T-helper 2 cell treated with Interferon-gamma antibody and Interleukin-4, amounts not matched to agents 5 μg/mL and 100 μg/mL, for 36 hours (primary cell): Measurements from ENCODE around the gene CIPC.

Experiments
- DNase-seq: peaks from one replicate; pipeline ENCODE4 v3.0.0; 2021; ENCODE audit warnings: low spot score
- H3K27ac Mint-ChIP-seq: one replicate; pipeline ENCODE4 v1.8.0; 2021; ENCODE audit warnings: mild to moderate bottlenecking, mixed read lengths
- H3K27me3 Mint-ChIP-seq: one replicate; pipeline ENCODE4 v1.8.0; 2021; ENCODE audit warnings: low read depth, mixed read lengths
- H3K36me3 Mint-ChIP-seq: one replicate; pipeline ENCODE4 v1.8.0; 2021; ENCODE audit warnings: low read depth, mixed read lengths
- H3K4me1 Mint-ChIP-seq: one replicate; pipeline ENCODE4 v1.8.0; 2021; ENCODE audit warnings: low read depth, mixed read lengths
- H3K4me3 Mint-ChIP-seq: one replicate; pipeline ENCODE4 v1.8.0; 2022; ENCODE audit warnings: mild to moderate bottlenecking, moderate library complexity, mixed read lengths
- H3K9me3 Mint-ChIP-seq: one replicate; pipeline ENCODE4 v1.8.0; 2021; ENCODE audit warnings: mixed read lengths

The CIPC gene

DNA sequence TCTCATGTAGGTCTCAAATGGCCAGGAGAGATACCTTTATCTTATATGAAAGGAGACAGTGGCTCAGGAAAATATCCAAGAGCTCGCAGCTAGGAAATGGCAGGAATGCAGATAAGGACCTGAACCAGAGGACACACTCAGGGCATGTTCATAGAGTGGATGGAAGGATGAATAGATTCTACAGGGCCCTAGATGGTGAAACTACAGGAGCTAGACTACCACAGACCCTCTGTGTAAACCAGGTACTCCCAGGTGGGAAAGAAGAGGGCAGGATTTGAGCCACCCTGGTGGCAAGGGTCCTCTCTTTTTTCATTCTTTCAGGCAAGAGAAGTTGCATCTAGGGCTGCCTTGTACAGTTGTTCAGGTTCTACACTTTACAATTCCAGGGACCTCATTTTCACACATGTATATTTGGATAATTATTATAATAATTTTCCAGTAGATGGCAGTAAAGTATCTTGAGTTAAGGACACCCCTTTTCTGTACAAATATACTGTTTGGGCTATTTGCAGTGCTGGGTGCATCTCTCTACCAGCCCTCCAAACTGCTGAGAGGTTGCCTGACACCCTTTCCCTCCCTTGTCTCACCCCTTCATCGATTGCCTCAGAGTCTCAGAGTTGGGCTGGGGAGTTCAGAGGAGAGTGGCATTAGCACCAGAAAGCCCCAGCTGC lies 54.0 kb downstream of the CIPC start:
- no peak overlapping the region for H3K4me3 Mint-ChIP-seq
- DNase-seq: no peak
- no peak overlapping the region for H3K27ac Mint-ChIP-seq
- peaks cover 6% of the 10 kb centered on the region for H3K27me3 Mint-ChIP-seq
- no peaks in the 10 kb centered on the region for H3K9me3 Mint-ChIP-seq
- H3K4me1 Mint-ChIP-seq: no peaks in the 10 kb centered on the region
- no peaks in the 10 kb centered on the region for H3K36me3 Mint-ChIP-seq

DNA sequence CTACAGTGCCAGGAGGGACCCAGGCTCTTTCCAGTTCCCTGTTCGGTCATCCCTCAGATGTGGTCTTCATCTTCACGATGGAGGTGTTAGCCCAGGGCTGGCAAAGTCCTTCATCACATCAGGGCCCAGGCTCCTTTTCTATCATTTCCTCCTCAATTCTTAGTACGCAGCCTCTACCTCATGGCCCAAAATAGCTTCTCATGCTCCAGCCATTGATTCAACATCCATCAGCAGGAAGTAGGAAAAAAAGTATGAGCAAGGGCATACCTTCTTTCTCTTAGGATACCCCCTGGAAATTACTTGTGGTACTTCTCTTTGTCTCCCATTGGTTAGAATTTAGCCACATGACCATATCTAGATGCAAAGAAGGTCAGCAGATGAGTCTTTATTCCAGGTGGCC lies 55.7 kb downstream of the CIPC start:
- Mint-ChIP-seq H3K9me3 (no peaks in the 10 kb centered on the region), H3K4me3 (no peak overlapping the region), H3K36me3 (no peaks in the 10 kb centered on the region), H3K27me3 (peaks cover 12% of the 10 kb centered on the region), H3K4me1 (no peaks in the 10 kb centered on the region), H3K27ac (no peak overlapping the region)
- no peak for DNase-seq

DNA sequence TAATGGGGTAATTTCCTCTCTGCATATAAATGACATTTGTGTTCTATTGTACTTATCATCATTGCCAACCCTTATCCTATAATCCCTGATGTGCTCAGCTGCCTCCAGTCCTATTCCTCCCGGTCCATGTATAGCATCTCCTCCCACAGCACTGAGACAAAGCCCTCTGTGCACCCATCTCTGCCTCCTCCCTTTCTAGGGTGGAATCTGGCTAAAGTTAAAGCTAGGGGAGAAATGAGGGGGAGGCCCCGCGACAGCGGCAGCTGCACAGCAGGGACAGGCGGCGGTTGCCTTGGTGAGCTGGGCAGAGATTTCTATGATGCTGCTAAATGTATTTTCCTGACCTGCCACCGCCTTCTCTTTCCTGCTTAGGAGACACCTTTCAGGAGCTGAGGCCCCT lies 56.4 kb downstream of the CIPC start:
- no peaks in the 10 kb centered on the region for H3K9me3 Mint-ChIP-seq
- H3K4me1 Mint-ChIP-seq: no peaks in the 10 kb centered on the region
- no peak overlapping the region for H3K4me3 Mint-ChIP-seq
- no peaks in the 10 kb centered on the region for H3K36me3 Mint-ChIP-seq
- no peak for DNase-seq
- H3K27me3 Mint-ChIP-seq: peaks cover 16% of the 10 kb centered on the region
- H3K27ac Mint-ChIP-seq: no peak overlapping the region

DNA sequence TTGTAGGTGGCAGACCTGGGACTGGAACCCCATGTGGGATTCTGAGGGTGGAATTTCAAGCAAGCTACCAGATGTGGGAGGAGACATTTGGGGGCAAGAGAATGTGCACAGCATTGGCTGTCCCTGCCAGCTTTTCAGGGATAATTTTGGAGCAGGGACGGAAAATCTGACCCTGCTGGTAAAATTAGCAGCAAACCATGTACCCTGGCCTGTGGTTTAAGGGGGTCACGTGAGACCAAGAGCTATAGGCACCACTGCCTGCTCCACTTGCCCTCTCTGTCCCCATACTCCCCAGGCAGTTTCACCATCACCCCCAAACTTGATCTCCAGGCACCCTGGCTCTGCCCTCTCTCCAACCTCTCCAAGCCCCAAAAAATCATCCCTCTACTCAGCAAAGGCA lies 57.0 kb downstream of the CIPC start:
- DNase-seq: no peak
- Mint-ChIP-seq H3K4me3 (no peak overlapping the region), H3K36me3 (no peaks in the 10 kb centered on the region), H3K4me1 (no peaks in the 10 kb centered on the region), H3K9me3 (no peaks in the 10 kb centered on the region), H3K27ac (no peak overlapping the region), H3K27me3 (peaks cover 16% of the 10 kb centered on the region)

DNA sequence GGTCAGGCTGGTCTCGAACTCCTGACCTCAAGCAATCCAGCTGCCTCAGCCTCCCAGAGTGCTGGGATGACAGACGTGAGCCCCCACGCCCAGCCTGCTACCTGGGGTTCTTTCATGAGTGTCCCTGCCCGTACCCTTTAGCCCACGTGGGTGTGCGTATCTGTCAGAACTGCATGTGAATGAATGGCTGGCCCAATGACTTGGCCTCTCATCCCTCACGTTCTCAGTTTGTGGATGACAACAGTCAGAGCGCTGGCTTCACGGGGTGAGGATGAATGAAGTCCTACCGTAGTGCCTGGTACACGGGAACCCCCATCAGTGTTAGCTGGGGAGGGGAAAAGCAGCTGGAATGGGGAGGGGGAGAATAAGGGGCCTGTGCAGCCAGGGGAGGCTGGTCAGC lies 59.7 kb downstream of the CIPC start:
- H3K36me3 Mint-ChIP-seq: no peaks in the 10 kb centered on the region
- H3K27ac Mint-ChIP-seq: no peak overlapping the region
- no peak for DNase-seq
- H3K4me1 Mint-ChIP-seq: no peaks in the 10 kb centered on the region
- no peak overlapping the region for H3K4me3 Mint-ChIP-seq
- no peaks in the 10 kb centered on the region for H3K9me3 Mint-ChIP-seq
- peaks cover 18% of the 10 kb centered on the region for H3K27me3 Mint-ChIP-seq

DNA sequence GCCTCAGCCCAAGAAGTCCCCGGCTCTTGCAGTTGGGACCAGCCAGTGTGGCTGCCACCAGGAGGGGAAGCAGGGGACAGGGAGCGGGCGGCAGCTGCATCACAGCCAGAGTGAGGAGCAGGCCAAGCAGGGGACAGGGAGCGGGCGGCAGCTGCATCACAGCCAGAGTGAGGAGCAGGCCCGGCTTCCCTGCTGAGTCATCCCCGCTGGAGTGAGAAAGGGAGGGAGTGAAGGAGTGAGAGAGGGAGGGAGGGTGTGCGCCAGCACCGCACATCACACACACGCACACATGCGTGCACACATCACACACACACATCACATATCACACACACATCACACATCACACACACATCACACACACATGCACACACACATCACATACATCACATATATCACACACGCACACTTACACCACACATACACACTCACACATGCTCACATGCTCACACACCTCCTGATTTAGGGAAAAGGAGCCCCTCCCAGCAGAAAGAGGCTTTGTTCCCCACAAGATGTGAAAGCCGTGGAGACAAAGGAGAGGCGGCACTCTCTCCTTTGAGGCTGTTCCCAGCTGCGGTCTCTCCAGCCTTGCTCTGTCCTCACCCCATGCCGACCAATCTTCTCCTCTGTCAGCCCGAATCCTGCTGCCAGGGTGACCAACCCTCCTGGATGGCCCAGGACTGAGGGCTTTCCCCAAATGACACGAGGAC lies 60.3 kb downstream of the CIPC start:
- Mint-ChIP-seq H3K9me3 (no peaks in the 10 kb centered on the region), H3K4me1 (no peaks in the 10 kb centered on the region), H3K4me3 (no peak overlapping the region), H3K36me3 (no peaks in the 10 kb centered on the region), H3K27ac (no peak overlapping the region), H3K27me3 (peaks cover 18% of the 10 kb centered on the region)
- no peak for DNase-seq

- peaks cover 18% of the 10 kb centered on the region for H3K27me3 Mint-ChIP-seq
- no peak overlapping the region for H3K27ac Mint-ChIP-seq
Observed at GRCh38 chr14:77158882-77159255, 60.8 kb downstream of the CIPC start.

GRCh38 chr14:77161011-77161410 lies 63.0 kb downstream of the CIPC start:
- no peaks in the 10 kb centered on the region for H3K36me3 Mint-ChIP-seq
- no peaks in the 10 kb centered on the region for H3K9me3 Mint-ChIP-seq
- H3K4me3 Mint-ChIP-seq: no peak overlapping the region
- no peak overlapping the region for H3K27ac Mint-ChIP-seq
- peaks cover 18% of the 10 kb centered on the region for H3K27me3 Mint-ChIP-seq
- no peak for DNase-seq
- no peaks in the 10 kb centered on the region for H3K4me1 Mint-ChIP-seq

More at GRCh38 chr14:77158882-77159255, 60.8 kb downstream of the CIPC start:
- Mint-ChIP-seq H3K9me3 (no peaks in the 10 kb centered on the region), H3K4me3 (no peak overlapping the region), H3K4me1 (no peaks in the 10 kb centered on the region), H3K36me3 (no peaks in the 10 kb centered on the region)
- no peak for DNase-seq
